BE2C (cell line): ENCODE data around the gene CXCR6.

Experiments
- DNase-seq: peaks from one replicate; pipeline ENCODE4 v3.0.0-alpha.2; 2020
- H3K27me3 ChIP-seq: fragments of 250-450 bp; sonication (Bioruptor Pico); 2 replicates; pipeline ENCODE4 v1.5.1; 2020; ENCODE audit warnings: mild to moderate bottlenecking
- H3K36me3 ChIP-seq: fragments of 250-450 bp; sonication (Bioruptor Pico); 2 replicates; pipeline ENCODE4 v1.5.1; 2020; ENCODE audit warnings: mild to moderate bottlenecking
- H3K4me1 ChIP-seq: fragments of 250-450 bp; sonication (Bioruptor Pico); 2 replicates; pipeline ENCODE4 v1.5.1; 2020
- H3K4me3 ChIP-seq: 2 replicates; pipeline ENCODE4 v1.5.1; 2011; ENCODE audit warnings: low read depth, low read length
- H3K9me3 ChIP-seq: fragments of 250-450 bp; sonication (Bioruptor Pico); 2 replicates; pipeline ENCODE4 v1.5.1; 2020
- TF ChIP-seq, protein P1 (sequence below): IDR thresholded peaks from 2 replicates; pipeline ENCODE4 v1.5.1; 2012; ENCODE audit warnings: mild to moderate bottlenecking, low read depth, low read length

The CXCR6 gene

DNA sequence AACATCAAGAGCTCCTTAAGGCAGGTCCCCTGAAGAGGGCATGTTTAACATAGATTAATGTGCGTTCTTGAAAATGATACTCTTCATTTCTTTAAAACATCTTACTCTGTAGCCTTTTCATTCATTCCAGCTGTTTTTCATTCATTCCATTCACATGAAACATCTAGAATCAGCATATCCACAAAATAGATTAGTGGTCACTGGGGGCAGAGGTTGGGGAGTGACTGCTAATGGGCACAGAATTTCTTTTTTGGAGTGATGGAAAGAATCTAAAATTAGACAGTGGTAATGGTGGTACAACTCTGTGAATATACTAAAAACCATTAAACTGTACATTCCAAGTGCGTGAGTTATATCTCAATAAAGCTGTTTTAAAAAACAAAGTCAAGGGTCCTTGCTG is 15.4 kb upstream of the CXCR6 start:
- no peak for DNase-seq
- no peaks in the 10 kb centered on the region for H3K36me3 ChIP-seq
- H3K4me1 ChIP-seq, result no peaks in the 10 kb centered on the region
- no peak overlapping the region for H3K4me3 ChIP-seq
- TF ChIP-seq, protein P1, sequence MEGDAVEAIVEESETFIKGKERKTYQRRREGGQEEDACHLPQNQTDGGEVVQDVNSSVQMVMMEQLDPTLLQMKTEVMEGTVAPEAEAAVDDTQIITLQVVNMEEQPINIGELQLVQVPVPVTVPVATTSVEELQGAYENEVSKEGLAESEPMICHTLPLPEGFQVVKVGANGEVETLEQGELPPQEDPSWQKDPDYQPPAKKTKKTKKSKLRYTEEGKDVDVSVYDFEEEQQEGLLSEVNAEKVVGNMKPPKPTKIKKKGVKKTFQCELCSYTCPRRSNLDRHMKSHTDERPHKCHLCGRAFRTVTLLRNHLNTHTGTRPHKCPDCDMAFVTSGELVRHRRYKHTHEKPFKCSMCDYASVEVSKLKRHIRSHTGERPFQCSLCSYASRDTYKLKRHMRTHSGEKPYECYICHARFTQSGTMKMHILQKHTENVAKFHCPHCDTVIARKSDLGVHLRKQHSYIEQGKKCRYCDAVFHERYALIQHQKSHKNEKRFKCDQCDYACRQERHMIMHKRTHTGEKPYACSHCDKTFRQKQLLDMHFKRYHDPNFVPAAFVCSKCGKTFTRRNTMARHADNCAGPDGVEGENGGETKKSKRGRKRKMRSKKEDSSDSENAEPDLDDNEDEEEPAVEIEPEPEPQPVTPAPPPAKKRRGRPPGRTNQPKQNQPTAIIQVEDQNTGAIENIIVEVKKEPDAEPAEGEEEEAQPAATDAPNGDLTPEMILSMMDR, result no peak
- H3K9me3 ChIP-seq, result no peaks in the 10 kb centered on the region
- H3K27me3 ChIP-seq, result no peaks in the 10 kb centered on the region

DNA sequence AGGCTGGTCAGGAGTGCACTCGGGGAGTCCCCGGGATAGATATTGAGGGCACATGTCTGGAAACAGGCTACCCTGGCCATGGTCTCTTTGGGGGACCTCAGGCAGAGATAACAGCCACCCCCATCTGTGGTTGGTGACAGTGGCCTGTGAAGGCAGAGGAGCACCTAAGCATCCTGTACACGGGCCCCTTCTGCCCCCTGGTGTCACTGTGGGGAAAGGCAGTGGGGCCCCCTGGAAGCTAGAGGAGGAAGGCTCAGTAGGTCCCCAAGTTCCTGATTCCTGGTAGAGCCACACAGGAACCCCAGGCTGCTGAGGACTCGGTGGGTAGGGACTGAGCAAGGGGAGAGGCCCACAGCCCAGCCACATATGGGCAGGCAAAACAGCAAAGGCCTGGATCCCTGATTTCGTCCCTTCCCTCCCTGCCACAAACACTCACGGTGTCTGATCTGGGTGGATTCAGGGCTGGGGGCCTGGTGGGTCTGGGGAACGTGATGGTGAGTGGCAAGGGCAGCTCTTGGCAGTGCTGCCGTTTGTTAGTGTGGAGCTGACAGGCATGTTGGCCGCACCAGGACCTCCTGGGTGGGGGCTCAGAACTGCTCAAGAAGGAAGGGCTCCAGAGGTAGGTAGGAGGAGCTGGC is 14.1 kb upstream of the CXCR6 start:
- TF ChIP-seq, protein P1, result peak; percentile 72
- H3K27me3 ChIP-seq, result no peaks in the 10 kb centered on the region
- H3K9me3 ChIP-seq, result no peaks in the 10 kb centered on the region
- no peak overlapping the region for H3K4me3 ChIP-seq
- DNase-seq, result peak; percentile 36
- no peaks in the 10 kb centered on the region for H3K36me3 ChIP-seq
- H3K4me1 ChIP-seq, result no peaks in the 10 kb centered on the region

GRCh38 chr3:45931496-45931895 is 11.8 kb upstream of the CXCR6 start:
- no peaks in the 10 kb centered on the region for H3K36me3 ChIP-seq
- no peaks in the 10 kb centered on the region for H3K27me3 ChIP-seq
- no peaks in the 10 kb centered on the region for H3K9me3 ChIP-seq
- no peaks in the 10 kb centered on the region for H3K4me1 ChIP-seq
- TF ChIP-seq, protein P1, result no peak
- no peak overlapping the region for H3K4me3 ChIP-seq
- DNase-seq, result no peak

GRCh38 chr3:45932112-45932511 is 11.2 kb upstream of the CXCR6 start:
- no peak overlapping the region for H3K4me3 ChIP-seq
- no peaks in the 10 kb centered on the region for H3K36me3 ChIP-seq
- no peaks in the 10 kb centered on the region for H3K9me3 ChIP-seq
- no peaks in the 10 kb centered on the region for H3K4me1 ChIP-seq
- TF ChIP-seq, protein P1, result no peak
- no peaks in the 10 kb centered on the region for H3K27me3 ChIP-seq
- no peak for DNase-seq

DNA sequence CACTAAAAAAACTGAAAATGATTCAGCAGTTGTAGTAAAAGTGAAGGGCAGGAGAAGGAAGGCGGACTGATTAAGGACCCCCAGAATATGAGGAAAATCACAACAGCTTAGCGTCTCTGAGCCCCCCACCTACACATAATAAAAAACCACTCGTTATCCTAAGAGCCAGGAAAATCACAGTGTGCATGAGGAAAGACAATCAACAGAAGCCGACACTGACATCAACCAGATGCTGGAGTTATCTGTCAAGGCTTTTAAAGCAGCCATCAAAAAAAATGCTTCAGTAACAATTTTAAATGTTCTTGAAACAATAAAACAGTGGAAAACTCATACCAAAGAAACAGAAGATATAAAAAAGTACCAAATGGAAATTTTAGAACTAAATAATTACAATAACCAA is 9.7 kb upstream of the CXCR6 start:
- H3K9me3 ChIP-seq, result no peaks in the 10 kb centered on the region
- TF ChIP-seq, protein P1, result no peak
- H3K4me3 ChIP-seq, result no peak overlapping the region
- H3K27me3 ChIP-seq, result no peaks in the 10 kb centered on the region
- no peaks in the 10 kb centered on the region for H3K4me1 ChIP-seq
- DNase-seq, result no peak
- no peaks in the 10 kb centered on the region for H3K36me3 ChIP-seq

DNA sequence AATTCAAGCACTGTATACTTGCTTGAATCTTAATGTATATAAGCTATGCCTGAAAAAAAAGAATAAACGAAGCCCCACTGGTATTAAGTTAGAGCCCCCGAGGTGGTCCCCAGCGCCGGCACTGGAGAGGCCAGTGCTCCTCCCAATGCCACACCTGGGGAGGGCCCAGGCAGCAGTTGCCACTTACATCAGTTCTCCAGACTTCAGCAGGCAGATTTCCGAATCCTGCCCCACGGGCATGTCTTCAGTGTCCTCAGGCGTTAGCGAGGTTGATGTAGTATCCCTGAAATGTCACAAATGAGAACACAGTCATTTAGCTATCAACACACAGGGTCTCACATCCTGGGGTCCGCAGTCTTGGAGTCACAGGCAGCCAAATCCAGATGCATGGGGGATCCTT is 7.0 kb upstream of the CXCR6 start:
- Histone ChIP-seq H3K27me3 (no peaks in the 10 kb centered on the region), H3K4me3 (no peak overlapping the region), H3K9me3 (no peaks in the 10 kb centered on the region), H3K36me3 (no peaks in the 10 kb centered on the region), H3K4me1 (no peaks in the 10 kb centered on the region)
- TF ChIP-seq, protein P1, result no peak
- no peak for DNase-seq
